ENCODE data around the gene CAMTA1.
A peak's percentile ranks its signal among the peaks of the same experiment; 100 is the strongest.

Gene CAMTA1

DNA sequence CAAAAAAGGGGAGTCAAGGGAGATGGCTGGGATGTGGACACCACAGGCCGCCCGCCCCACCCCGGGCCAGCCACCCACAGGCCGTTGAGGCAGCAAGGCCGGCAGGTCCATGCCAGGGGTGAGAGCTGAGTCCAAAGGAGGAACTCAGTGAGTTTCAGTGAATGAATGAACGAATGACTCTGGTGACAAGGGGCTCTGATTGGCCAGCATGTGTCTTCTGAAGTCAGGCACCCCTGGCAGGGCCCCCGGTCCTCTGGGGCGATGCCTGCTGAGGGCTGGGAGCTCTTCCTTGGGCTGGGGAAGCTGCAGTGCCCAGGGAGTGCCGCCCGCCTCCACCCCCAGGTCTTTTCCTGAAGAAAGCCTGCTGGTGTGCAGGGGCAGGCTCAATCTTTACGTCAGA is 749.8 kb downstream of the CAMTA1 start:
- DNase-seq (ENCODE audit: low read depth) = no peak
- TF ChIP-seq, protein P1, sequence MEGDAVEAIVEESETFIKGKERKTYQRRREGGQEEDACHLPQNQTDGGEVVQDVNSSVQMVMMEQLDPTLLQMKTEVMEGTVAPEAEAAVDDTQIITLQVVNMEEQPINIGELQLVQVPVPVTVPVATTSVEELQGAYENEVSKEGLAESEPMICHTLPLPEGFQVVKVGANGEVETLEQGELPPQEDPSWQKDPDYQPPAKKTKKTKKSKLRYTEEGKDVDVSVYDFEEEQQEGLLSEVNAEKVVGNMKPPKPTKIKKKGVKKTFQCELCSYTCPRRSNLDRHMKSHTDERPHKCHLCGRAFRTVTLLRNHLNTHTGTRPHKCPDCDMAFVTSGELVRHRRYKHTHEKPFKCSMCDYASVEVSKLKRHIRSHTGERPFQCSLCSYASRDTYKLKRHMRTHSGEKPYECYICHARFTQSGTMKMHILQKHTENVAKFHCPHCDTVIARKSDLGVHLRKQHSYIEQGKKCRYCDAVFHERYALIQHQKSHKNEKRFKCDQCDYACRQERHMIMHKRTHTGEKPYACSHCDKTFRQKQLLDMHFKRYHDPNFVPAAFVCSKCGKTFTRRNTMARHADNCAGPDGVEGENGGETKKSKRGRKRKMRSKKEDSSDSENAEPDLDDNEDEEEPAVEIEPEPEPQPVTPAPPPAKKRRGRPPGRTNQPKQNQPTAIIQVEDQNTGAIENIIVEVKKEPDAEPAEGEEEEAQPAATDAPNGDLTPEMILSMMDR (conservative IDR thresholded peaks at IDR 0.05; ENCODE audit: low read depth, low read length) = no peak
- H3K4me3 ChIP-seq (ENCODE audit: low read depth, low read length) = no peak overlapping the region

DNA sequence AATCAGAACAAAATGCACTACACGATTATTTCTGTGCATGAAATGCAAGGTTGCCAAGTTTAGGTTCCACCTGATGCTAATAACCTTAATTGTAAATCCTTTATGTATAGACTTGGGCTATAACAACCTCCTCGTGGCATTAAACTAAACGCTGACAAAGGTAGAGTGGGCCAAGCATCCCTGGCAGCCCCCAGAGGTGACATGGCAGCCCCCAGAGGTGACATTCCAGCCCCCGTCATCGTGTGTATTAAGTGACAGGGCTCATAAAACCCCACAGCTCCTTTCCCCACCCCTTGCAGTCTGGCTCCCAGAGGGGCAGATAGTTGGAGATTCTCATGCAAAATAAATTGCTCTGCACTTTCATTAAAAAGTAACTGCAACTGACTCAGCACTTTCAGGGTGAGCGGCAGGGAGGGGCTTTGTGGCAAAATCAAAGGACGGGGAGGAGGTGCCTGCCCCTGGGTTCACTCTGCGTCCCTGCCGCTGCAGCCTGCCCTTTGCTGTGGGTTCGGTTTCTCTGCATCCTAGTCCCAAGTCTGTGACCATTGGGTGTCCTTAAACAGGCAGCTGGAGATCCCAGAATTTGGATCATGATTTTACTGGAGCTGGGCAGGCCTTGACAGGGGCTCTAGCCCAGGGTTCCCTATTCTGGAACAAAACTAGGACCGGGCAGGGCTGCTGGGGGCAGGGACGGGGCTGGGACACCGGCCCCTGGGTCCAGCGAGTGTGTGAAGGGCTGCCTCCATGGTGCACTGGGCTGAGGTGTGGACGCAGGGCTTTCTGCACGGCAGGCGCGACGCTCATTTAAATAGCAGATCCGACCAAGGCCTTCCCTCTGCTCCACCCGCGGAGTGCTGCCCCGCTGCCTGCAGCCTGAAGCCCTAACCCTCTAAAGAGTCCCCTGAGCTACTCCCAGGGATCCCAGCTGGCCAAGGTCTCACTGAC is 751.0 kb downstream of the CAMTA1 start:
- H3K4me3 ChIP-seq (ENCODE audit: low read depth, low read length) = no peak overlapping the region
- no peak for DNase-seq (ENCODE audit: low read depth)
- TF ChIP-seq, protein P1 (conservative IDR thresholded peaks at IDR 0.05; ENCODE audit: low read depth, low read length) = no peak

DNA sequence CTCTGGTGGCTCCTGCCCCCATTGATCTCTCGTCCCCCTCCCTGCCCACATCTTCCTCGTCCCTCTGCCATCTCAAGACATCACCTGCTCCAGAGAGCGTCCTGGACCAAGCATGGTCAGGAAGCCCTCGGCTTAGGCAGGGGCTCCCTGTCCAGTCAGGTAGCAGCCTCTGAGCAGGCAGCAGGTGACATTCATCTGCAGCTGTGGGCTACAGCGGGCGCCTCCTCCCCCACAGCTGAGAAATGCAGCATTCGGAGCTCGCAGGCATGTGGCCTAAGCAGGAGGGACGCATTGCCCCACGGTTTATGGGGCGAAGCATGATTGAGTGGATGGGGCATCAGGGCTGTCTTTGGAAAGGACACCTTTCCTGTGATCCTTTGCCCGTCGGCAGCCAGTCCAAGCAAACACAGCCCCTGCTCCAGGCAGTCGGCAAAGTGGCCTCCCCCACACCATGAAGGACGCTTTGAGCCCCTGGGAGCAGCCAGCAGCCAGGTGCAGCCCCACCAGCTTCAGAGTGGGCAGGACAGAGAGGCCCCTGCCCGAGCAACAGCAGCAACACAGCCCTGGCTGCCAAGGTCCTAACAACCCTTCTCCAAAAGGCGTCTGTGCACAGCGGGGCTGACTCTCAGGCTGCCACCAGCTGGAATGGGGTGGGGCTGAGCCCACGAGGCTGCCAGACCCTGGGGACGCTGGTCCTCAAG is 751.8 kb downstream of the CAMTA1 start:
- H3K4me3 ChIP-seq (ENCODE audit: low read depth, low read length) = no peak overlapping the region
- DNase-seq (ENCODE audit: low read depth) = no peak
- TF ChIP-seq, protein P1 (conservative IDR thresholded peaks at IDR 0.05; ENCODE audit: low read depth, low read length) = no peak

DNA sequence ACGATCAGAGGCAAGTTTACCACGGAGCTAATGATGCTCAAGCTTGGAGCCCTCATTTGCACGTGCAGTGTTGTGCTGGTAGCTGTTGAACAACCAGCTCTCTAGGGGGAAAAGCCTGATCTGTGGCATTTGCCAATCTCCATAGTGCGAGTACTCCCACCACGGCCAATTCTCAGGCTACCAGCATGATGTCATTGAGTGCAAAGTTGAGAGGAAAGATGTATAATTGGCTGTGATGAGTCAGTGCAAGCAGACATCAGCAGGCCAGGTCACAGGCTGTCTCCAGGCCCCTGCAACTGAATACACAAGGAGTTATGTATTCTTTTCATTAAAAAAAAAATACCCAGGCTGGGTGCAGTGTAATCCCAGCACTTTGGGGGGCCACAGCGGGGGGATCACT is 752.8 kb downstream of the CAMTA1 start:
- TF ChIP-seq, protein P1 (conservative IDR thresholded peaks at IDR 0.05; ENCODE audit: low read depth, low read length) = no peak
- peak; percentile 69 for DNase-seq (ENCODE audit: low read depth)
- H3K4me3 ChIP-seq (ENCODE audit: low read depth, low read length) = no peak overlapping the region

DNA sequence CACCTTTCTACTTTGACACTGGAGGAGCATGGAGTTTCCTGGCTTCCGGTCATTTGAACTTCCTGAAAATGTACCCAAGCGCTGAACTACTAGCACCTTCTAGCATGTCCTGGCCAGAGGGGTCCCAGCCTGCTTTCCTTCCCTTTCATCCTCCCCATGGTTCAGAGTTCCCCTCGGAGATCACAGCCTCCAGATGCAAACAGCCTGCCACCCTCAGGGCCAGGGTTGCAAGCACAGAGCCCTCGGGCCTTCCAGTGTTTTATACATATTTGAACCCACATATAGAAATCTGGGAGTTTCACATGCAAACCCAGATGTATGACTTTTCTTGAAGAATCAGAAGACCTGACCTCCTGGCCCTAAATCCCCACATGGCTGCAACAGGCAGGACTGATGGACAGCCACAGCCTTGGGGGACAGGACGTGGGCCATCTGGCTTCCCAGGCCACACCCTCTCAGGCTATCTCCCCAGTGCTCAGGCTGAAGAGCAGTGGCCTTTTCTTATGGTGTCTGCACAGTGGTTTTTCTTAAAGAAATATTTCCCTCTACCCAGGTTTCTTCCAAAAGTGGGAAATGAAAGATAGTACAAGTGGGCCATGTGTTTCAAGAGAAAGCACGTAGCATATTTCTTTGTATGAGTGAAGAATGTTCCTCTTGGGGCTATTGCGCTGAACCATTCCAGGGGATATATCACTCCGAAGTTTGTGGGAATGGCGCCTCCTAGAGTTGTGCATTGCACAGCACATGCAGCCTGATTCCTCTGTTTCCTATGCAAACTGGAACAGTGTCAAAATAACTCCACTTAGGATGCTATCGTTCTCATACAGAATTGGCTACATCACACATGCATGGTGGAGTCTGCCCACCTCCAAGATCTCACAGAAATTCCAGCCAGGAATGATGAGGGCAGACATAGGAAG is 753.9 kb downstream of the CAMTA1 start:
- no peak overlapping the region for H3K4me3 ChIP-seq (ENCODE audit: low read depth, low read length)
- DNase-seq (ENCODE audit: low read depth) = no peak

DNA sequence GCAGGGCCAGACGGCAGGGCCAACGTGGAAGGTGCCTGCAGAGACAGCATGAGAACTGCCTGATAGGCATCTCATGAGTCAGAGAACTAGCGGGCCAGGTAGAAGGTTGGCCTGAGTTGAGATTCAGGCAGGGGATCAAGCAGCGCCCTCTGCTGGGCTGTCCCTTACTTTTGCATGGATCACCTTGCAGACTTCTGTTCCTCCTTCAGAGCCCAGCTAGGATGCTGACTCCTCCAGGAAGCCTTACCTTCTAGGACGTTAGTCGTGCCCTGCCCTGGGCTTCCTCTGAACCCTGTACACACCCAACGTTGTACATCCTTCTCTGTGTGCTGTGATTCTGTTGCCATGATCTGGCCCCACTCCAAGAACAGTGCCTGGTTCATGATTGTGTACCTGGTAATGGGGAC is 754.5 kb downstream of the CAMTA1 start:
- no peak overlapping the region for H3K4me3 ChIP-seq (ENCODE audit: low read depth, low read length)
- DNase-seq (ENCODE audit: low read depth) = peak; percentile 52
- TF ChIP-seq, protein P1 (conservative IDR thresholded peaks at IDR 0.05; ENCODE audit: low read depth, low read length) = peak; percentile 65

More for the DNA sequence above, 753.9 kb downstream of the CAMTA1 start:
- TF ChIP-seq, protein P1 (conservative IDR thresholded peaks at IDR 0.05; ENCODE audit: low read depth, low read length) = peak; percentile 17

Data from choroid plexus epithelial cell (primary cell).